ENCODE measurements around the gene PRPF40B. TPM values are rescaled to one million over a fixed set of nuclear protein-coding genes. Genes with fewer than 3 reads are reported as not detected.

The PRPF40B gene
- total RNA-seq, 1 donor from 2014 or later = 9.2 TPM

GRCh38 chr12:49689237-49689636, 65.9 kb downstream of the PRPF40B start:
- Mint-ChIP-seq H3K36me3 (ENCODE audit: low read depth, unreplicated experiment) (peaks cover 21% of the 10 kb centered on the region), H3K4me3 (ENCODE audit: unreplicated experiment) (no peak overlapping the region), H3K4me1 (ENCODE audit: unreplicated experiment) (peaks cover 34% of the 10 kb centered on the region), H3K9me3 (ENCODE audit: unreplicated experiment) (no peaks in the 10 kb centered on the region), H3K27me3 (ENCODE audit: unreplicated experiment) (peaks cover 5% of the 10 kb centered on the region), H3K27ac (ENCODE audit: unreplicated experiment) (no peak overlapping the region)
- DNase-seq (ENCODE audit: low spot score) = no peak
- no peak for TF ChIP-seq CTCF (IDR thresholded peaks at IDR 0.05; ENCODE audit: unreplicated experiment)

- Mint-ChIP-seq H3K4me3 (ENCODE audit: unreplicated experiment) (no peak overlapping the region), H3K36me3 (ENCODE audit: low read depth, unreplicated experiment) (peaks cover 20% of the 10 kb centered on the region), H3K4me1 (ENCODE audit: unreplicated experiment) (peaks cover 30% of the 10 kb centered on the region), H3K9me3 (ENCODE audit: unreplicated experiment) (no peaks in the 10 kb centered on the region), H3K27me3 (ENCODE audit: unreplicated experiment) (peaks cover 5% of the 10 kb centered on the region), H3K27ac (ENCODE audit: unreplicated experiment) (peak overlapping the region; percentile 73)
- DNase-seq (ENCODE audit: low spot score) = no peak
- no peak for TF ChIP-seq CTCF (IDR thresholded peaks at IDR 0.05; ENCODE audit: unreplicated experiment)
Observed at GRCh38 chr12:49689785-49690184, 66.4 kb downstream of the PRPF40B start.

GRCh38 chr12:49692851-49693250, 69.5 kb downstream of the PRPF40B start:
- H3K4me3 Mint-ChIP-seq (ENCODE audit: unreplicated experiment) = peak overlapping the region; percentile 35
- DNase-seq (ENCODE audit: low spot score) = no peak
- TF ChIP-seq CTCF (IDR thresholded peaks at IDR 0.05; ENCODE audit: unreplicated experiment) = no peak
- peaks cover 46% of the 10 kb centered on the region for H3K4me1 Mint-ChIP-seq (ENCODE audit: unreplicated experiment)
- H3K27ac Mint-ChIP-seq (ENCODE audit: unreplicated experiment) = peak overlapping the region; percentile 12
- H3K9me3 Mint-ChIP-seq (ENCODE audit: unreplicated experiment) = no peaks in the 10 kb centered on the region
- peaks cover 1% of the 10 kb centered on the region for H3K27me3 Mint-ChIP-seq (ENCODE audit: unreplicated experiment)
- H3K36me3 Mint-ChIP-seq (ENCODE audit: low read depth, unreplicated experiment) = peaks cover 9% of the 10 kb centered on the region

GRCh38 chr12:49693931-49694444, 70.6 kb downstream of the PRPF40B start:
- no peak overlapping the region for H3K27ac Mint-ChIP-seq (ENCODE audit: unreplicated experiment)

More at GRCh38 chr12:49693931-49694444, 70.6 kb downstream of the PRPF40B start:
- Mint-ChIP-seq H3K4me3 (ENCODE audit: unreplicated experiment) (peak overlapping the region; percentile 51), H3K27me3 (ENCODE audit: unreplicated experiment) (no peaks in the 10 kb centered on the region), H3K9me3 (ENCODE audit: unreplicated experiment) (no peaks in the 10 kb centered on the region), H3K36me3 (ENCODE audit: low read depth, unreplicated experiment) (peaks cover 9% of the 10 kb centered on the region), H3K4me1 (ENCODE audit: unreplicated experiment) (peaks cover 52% of the 10 kb centered on the region)
- TF ChIP-seq CTCF (IDR thresholded peaks at IDR 0.05; ENCODE audit: unreplicated experiment) = no peak
- DNase-seq (ENCODE audit: low spot score) = no peak

Other genes with a start within 250 kb of the PRPF40B start
- 0.15 TPM for gene KCNH3, start 84.5 kb upstream of the PRPF40B start, total RNA-seq (ENCODE audit: unreplicated experiment)
- gene MCRS1, start 55.4 kb upstream of the PRPF40B start, total RNA-seq (ENCODE audit: unreplicated experiment) = 60.8 TPM
- gene FAM186B, start 17.9 kb upstream of the PRPF40B start, total RNA-seq (ENCODE audit: unreplicated experiment) = 1.9 TPM
- 194 TPM for gene FMNL3, start 83.8 kb downstream of the PRPF40B start, total RNA-seq (ENCODE audit: unreplicated experiment)
- gene TMBIM6, start 118.0 kb downstream of the PRPF40B start, total RNA-seq (ENCODE audit: unreplicated experiment) = 571 TPM
- gene NCKAP5L, start 204.9 kb downstream of the PRPF40B start, total RNA-seq (ENCODE audit: unreplicated experiment) = 70.9 TPM
- gene BCDIN3D, start 219.5 kb downstream of the PRPF40B start, total RNA-seq (ENCODE audit: unreplicated experiment) = 2.6 TPM

Measured in endothelial cell (in vitro differentiated cells).